Measurements from ENCODE around the gene TTLL8.

The TTLL8 gene

GRCh38 chr22:50044485-50045118 lies 13.5 kb downstream of the TTLL8 start:
- DNase-seq: no peak

- DNase-seq: no peak
Measured at GRCh38 chr22:50041361-50042065, 16.6 kb downstream of the TTLL8 start.

- DNase-seq: no peak
Measured at GRCh38 chr22:50040717-50041116, 17.4 kb downstream of the TTLL8 start.

GRCh38 chr22:50039669-50040443 lies 18.2 kb downstream of the TTLL8 start:
- no peak for DNase-seq

GRCh38 chr22:50035976-50036724 lies 21.9 kb downstream of the TTLL8 start:
- DNase-seq: no peak

- no peak for DNase-seq
Measured at GRCh38 chr22:50035131-50035881, 22.8 kb downstream of the TTLL8 start.

GRCh38 chr22:50034126-50035081 lies 23.7 kb downstream of the TTLL8 start:
- DNase-seq: no peak

GRCh38 chr22:50032941-50033601 lies 25.0 kb downstream of the TTLL8 start:
- no peak for DNase-seq

- no peak for DNase-seq
Measured at GRCh38 chr22:50032109-50032871, 25.8 kb downstream of the TTLL8 start.

- no peak for DNase-seq
Measured at GRCh38 chr22:50031189-50032091, 26.7 kb downstream of the TTLL8 start.

- DNase-seq: peak in 41 of 51 donors; percentile 4 to 70 (median 33)
Measured at GRCh38 chr22:50030297-50031188, 27.6 kb downstream of the TTLL8 start.

GRCh38 chr22:50027639-50028537 lies 30.2 kb downstream of the TTLL8 start:
- DNase-seq: peak in 3 of 51 donors; percentile 26 to 49 (median 38)

- no peak for DNase-seq
Measured at GRCh38 chr22:50025993-50026392, 32.1 kb downstream of the TTLL8 start.

- no peak for DNase-seq
Measured at GRCh38 chr22:50022171-50022819, 35.8 kb downstream of the TTLL8 start.

GRCh38 chr22:50020606-50021005 lies 37.5 kb downstream of the TTLL8 start:
- no peak for DNase-seq
